ENCODE results near the gene SLC9A6.

DNA sequence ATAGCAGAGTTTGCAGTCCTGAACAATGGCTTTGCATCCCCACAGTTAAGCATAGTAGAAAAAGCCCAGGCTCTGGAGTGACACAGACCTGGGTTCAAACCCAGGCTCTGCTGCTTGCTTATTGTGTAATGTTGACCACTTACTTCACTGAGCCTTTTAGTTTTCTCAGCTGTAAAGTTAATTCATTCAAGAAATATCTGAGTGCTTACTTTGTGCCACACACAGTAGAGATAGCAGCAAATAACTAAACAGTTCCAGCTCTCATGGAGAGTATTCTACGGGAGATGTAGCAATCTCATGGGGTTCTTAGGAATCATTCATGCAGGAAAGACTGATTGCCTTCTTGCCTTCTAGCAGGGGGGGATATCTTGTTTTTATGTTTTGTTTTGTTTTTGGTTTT, 63.2 kb downstream of the SLC9A6 start:
- TF ChIP-seq POLR2AphosphoS5 (IDR thresholded peaks at IDR 0.05) (no peak), EP300 (IDR thresholded peaks at IDR 0.05) (no peak)
- TF ChIP-seq, protein P1, sequence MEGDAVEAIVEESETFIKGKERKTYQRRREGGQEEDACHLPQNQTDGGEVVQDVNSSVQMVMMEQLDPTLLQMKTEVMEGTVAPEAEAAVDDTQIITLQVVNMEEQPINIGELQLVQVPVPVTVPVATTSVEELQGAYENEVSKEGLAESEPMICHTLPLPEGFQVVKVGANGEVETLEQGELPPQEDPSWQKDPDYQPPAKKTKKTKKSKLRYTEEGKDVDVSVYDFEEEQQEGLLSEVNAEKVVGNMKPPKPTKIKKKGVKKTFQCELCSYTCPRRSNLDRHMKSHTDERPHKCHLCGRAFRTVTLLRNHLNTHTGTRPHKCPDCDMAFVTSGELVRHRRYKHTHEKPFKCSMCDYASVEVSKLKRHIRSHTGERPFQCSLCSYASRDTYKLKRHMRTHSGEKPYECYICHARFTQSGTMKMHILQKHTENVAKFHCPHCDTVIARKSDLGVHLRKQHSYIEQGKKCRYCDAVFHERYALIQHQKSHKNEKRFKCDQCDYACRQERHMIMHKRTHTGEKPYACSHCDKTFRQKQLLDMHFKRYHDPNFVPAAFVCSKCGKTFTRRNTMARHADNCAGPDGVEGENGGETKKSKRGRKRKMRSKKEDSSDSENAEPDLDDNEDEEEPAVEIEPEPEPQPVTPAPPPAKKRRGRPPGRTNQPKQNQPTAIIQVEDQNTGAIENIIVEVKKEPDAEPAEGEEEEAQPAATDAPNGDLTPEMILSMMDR (IDR thresholded peaks at IDR 0.05): no peak
